HepG2 (cell line): Measurements from ENCODE around the gene CLHC1. TPM values are rescaled to one million over a fixed set of nuclear protein-coding genes. Genes with fewer than 3 reads are reported as not detected.

ENCODE experiments used
- ATAC-seq: fragments of 200-7000 bp; cut with Tn5 transposase; 3 replicates; pipeline ENCODE4 v1.9.1; 2020; ENCODE audit warnings: mild to moderate bottlenecking, moderate library complexity
- BruUV-seq: library from RNA; stranded (reverse); fragments of 400-500 nt; replicated peaks from 2 replicates; lab custom pipeline; 2021; lab: Mats Ljungman, UMichigan
- CTCF ChIA-PET: fragments of 300-600 bp; formaldehyde crosslinking; extraction: SDS; loops from one replicate; lab custom pipeline; 2021; ENCODE audit warnings: low total read pairs, inconsistent platforms, low intra/inter-chr PET ratio; lab: Yijun Ruan, JAX
- POLR2A ChIA-PET: fragments of 350-600 bp; sonication (Branson Sonifier 250); formaldehyde crosslinking; loops from one replicate; lab custom pipeline; 2020; ENCODE audit warnings: antibody characterized with exemption, inconsistent platforms; lab: Yijun Ruan, JAX
- DNase-seq: peaks from one replicate; pipeline ENCODE4 v3.0.0-alpha.2; 2015; ENCODE audit warnings: low spot score
- FAIRE-seq: peaks from 3 replicates; lab custom pipeline; 2011; peaks lifted over from hg19 to GRCh38; lab: Jason Lieb, UNC
- H2AFZ ChIP-seq: one replicate; pipeline ENCODE4 v1.6.1; 2011; ENCODE audit warnings: low read length, inconsistent platforms
- H3K27ac ChIP-seq: fragments of 300-600 bp; 3 replicates; pipeline ENCODE4 v1.8.0; 2011; ENCODE audit warnings: mixed run types, mild to moderate bottlenecking, mixed read lengths, low read length, inconsistent platforms; ENCODE audit not compliant: insufficient read depth; ENCODE audit errors: extremely low read length
- H3K27me3 ChIP-seq, 2 experiments: fragments of 200-600 bp in 1 of 2; 2 replicates in 1 of 2; 3 replicates in 1 of 2; pipeline versions ENCODE4 v1.6.0 to v1.8.0; 2011; ENCODE audit warnings: low read length in 2 of 2, mild to moderate bottlenecking in 2 of 2, moderate library complexity in 2 of 2, inconsistent platforms in 1 of 2; ENCODE audit not compliant: insufficient read depth in 2 of 2, control insufficient read depth in 1 of 2
- H3K36me3 ChIP-seq, 2 experiments: fragments of 200-600 bp in 1 of 2; replicated peaks in 1 of 2; 2 replicates in 1 of 2; 3 replicates in 1 of 2; pipeline versions ENCODE4 v1.5.1 to v1.8.0; 2011; ENCODE audit warnings: low read length in 2 of 2, inconsistent platforms in 1 of 2; ENCODE audit not compliant: insufficient read depth in 2 of 2, control insufficient read depth in 1 of 2
- H3K4me1 ChIP-seq: 2 replicates; pipeline ENCODE4 v1.5.1; 2012; ENCODE audit warnings: low read length, inconsistent platforms; ENCODE audit not compliant: insufficient read depth
- H3K4me2 ChIP-seq: 2 replicates; pipeline ENCODE4 v1.6.0; 2011; ENCODE audit warnings: low read depth, low read length, inconsistent platforms
- H3K4me3 ChIP-seq, 3 experiments: fragments of 200-600 bp in 1 of 3; sonication (generic), shearing (Covaris generic) in 1 of 3; replicated peaks in 1 of 3; 2 replicates each; pipeline ENCODE4 v1.5.1; 2011 to 2016; ENCODE audit warnings: low read length in 3 of 3, inconsistent platforms in 2 of 3, low read depth in 2 of 3, mild to moderate bottlenecking in 2 of 3, control low read depth in 1 of 3, mixed read lengths in 1 of 3; ENCODE audit not compliant: insufficient read depth in 1 of 3
- H3K79me2 ChIP-seq: one replicate; pipeline ENCODE4 v1.6.1; 2011; ENCODE audit warnings: low read length, inconsistent platforms; ENCODE audit not compliant: insufficient read depth
- H3K9ac ChIP-seq: 2 replicates; pipeline ENCODE4 v1.6.0; 2011; ENCODE audit warnings: mild to moderate bottlenecking, low read depth, low read length, inconsistent platforms; ENCODE audit not compliant: insufficient read depth
- H3K9me3 ChIP-seq: 2 replicates; pipeline ENCODE4 v1.5.1; 2012; ENCODE audit warnings: mild to moderate bottlenecking, low read length
- H4K20me1 ChIP-seq: 2 replicates; pipeline ENCODE4 v1.6.0; 2011; ENCODE audit warnings: inconsistent platforms, mild to moderate bottlenecking, low read length, moderate library complexity; ENCODE audit not compliant: insufficient read depth
- ARID3A ChIP-seq: IDR thresholded peaks from 2 replicates; pipeline ENCODE4 v1.6.1; 2012; ENCODE audit warnings: low read depth, low read length, improper control_type of control experiment
- ELF3 ChIP-seq: IDR thresholded peaks from 2 replicates; pipeline ENCODE4 v1.6.1; 2016; ENCODE audit warnings: missing genetic modification reagents, missing compliant biosample characterization
- FOXA3 ChIP-seq: IDR thresholded peaks from 2 replicates; pipeline ENCODE4 v1.6.1; 2016; ENCODE audit warnings: missing genetic modification reagents, missing compliant biosample characterization
- JARID2 ChIP-seq: sonication (generic); formaldehyde crosslinking; IDR thresholded peaks from 2 replicates; pipeline ENCODE4 v1.8.1; 2023; ENCODE audit warnings: missing genetic modification reagents, inconsistent platforms; ENCODE audit not compliant: insufficient replicate concordance
- MAX ChIP-seq: IDR thresholded peaks from 2 replicates; pipeline ENCODE4 v1.6.1; 2012; ENCODE audit warnings: inconsistent platforms
- PAXIP1 ChIP-seq: sonication (generic); formaldehyde crosslinking; conservative IDR thresholded peaks from 2 replicates; pipeline ENCODE4 v1.4.0; 2020; ENCODE audit warnings: mild to moderate bottlenecking, missing genetic modification reagents, moderate library complexity
- RXRB ChIP-seq: IDR thresholded peaks from 2 replicates; pipeline ENCODE4 v1.6.1; 2016; ENCODE audit warnings: borderline replicate concordance, missing genetic modification reagents, missing compliant biosample characterization
- TCF7 ChIP-seq: sonication (generic); IDR thresholded peaks from 2 replicates; pipeline ENCODE4 v1.6.1; 2016; ENCODE audit warnings: antibody characterized with exemption, low read depth
- ZFYVE20 ChIP-seq: sonication (generic); formaldehyde crosslinking; IDR thresholded peaks from 2 replicates; pipeline ENCODE4 v1.8.0; 2023; ENCODE audit warnings: low read depth, mild to moderate bottlenecking, moderate library complexity, missing genetic modification reagents, borderline replicate concordance
- ZNF333 ChIP-seq: sonication (generic); formaldehyde crosslinking; IDR thresholded peaks from 2 replicates; pipeline ENCODE4 v1.4.0; 2020; ENCODE audit warnings: mild to moderate bottlenecking, missing genetic modification reagents, borderline replicate concordance
- ZNF512 ChIP-seq: sonication (generic); formaldehyde crosslinking; IDR thresholded peaks from 2 replicates; pipeline ENCODE4 v1.4.0; 2020; ENCODE audit warnings: mild to moderate bottlenecking, missing genetic modification reagents
- ZNF768 ChIP-seq: sonication (generic); formaldehyde crosslinking; IDR thresholded peaks from 2 replicates; pipeline ENCODE4 v1.4.0; 2020; ENCODE audit warnings: missing genetic modification reagents
- WGBS: methylation state at CpG from one replicate; pipeline ENCODE4 v1.1.6; 2017; ENCODE audit warnings: low lambda C conversion rate; 5-methylcytosine and 5-hydroxymethylcytosine counted together
- in situ Hi-C: cut with HindIII; loops from 2 replicates; pipeline ENCODE4 v1.10.0; 2017; ENCODE audit warnings: low pct_unique_long_range_greater_than_20kb; ENCODE audit not compliant: extremely low pct_ligation_motif_present
- intact Hi-C: fragments of 100-400 bp; cut with micrococcal nuclease; formaldehyde crosslinking; loops from one replicate; pipeline ENCODE4 v1.10.0; 2022; ENCODE audit not compliant: unreplicated experiment
- polyA plus RNA-seq, 8 experiments: library from polyadenylated mRNA; depleted of rRNA in 3 of 8; stranded (reverse) in 7 of 8; unstranded in 1 of 8; fragments of >200 nt; fragmentation: Illumina TruSeq in 4 of 8; extraction: Trizol in 4 of 8; gene quantifications; 2 replicates each; pipeline versions ENCODE4 v1.2.1 to v1.2.3, GENCODE V29; 2011 to 2016; ENCODE audit warnings: low read depth in 4 of 8, missing spikeins in 1 of 8, mixed read lengths in 1 of 8; ENCODE audit not compliant: insufficient read depth in 1 of 8
- total RNA-seq, 5 experiments: library from RNA; depleted of rRNA; stranded (reverse); fragments of >200 nt; fragmentation: Illumina TruSeq; extraction: Trizol; gene quantifications; 2 replicates each; pipeline ENCODE4 v1.2.3, GENCODE V29; 2016; ENCODE audit warnings: low read depth in 1 of 5

CLHC1 gene
- total and polyA plus RNA-seq, 2 of the 13 experiments (the other 11 are each of a cell fraction or from before 2014, with no cell fraction given): 9.8 to 12.6 TPM

GRCh38 chr2:55168221-55169154 is 63.6 kb downstream of the CLHC1 start:
- intact Hi-C loops (loop anchor here (1.0 to 2.0 kb wide), 6 partner anchors 56 to 268 kb away; no protein-coding TSS in a partner anchor), in situ Hi-C loops (loop anchor here (5.0 kb wide), 2 partner anchors 96 to 151 kb away; no protein-coding TSS in a partner anchor)
- DNase-seq (peak; percentile 70), ATAC-seq (peak; percentile 78), FAIRE-seq (peak; percentile 96)
- peaks cover 31% of the 10 kb centered on the region for H3K4me1 ChIP-seq
- no peak overlapping the region for H2AFZ ChIP-seq
- no TSS peak for BruUV-seq
- no peaks in the 10 kb centered on the region for H4K20me1 ChIP-seq
- ChIA-PET CTCF (interaction anchor here (1.2 to 4.0 kb wide), 4 partner anchors 98 to 330 kb away, joined by 3 to 34 read pairs (median 7); no protein-coding TSS in a partner anchor), POLR2A (interaction anchor here (1.0 kb wide), 1 partner anchor 118 kb away, joined by 3 read pairs; the partner anchor contains the start of gene RTN4)
- no peak overlapping the region for H3K9ac ChIP-seq
- peak overlapping the region; percentile 71 for H3K4me2 ChIP-seq
- no peak overlapping the region for H3K27ac ChIP-seq
- peak overlapping the region in 2 of 3 experiments; percentile 5 to 30; a peak in 3 of 6 replicates for H3K4me3 ChIP-seq
- peaks cover 0 to 6% of the 10 kb centered on the region in 2 experiments; a peak in 2 of 5 replicates for H3K27me3 ChIP-seq
- WGBS: 2% methylated on average over 6 of the region's 6 CpGs
- no peaks in the 10 kb centered on the region for H3K79me2 ChIP-seq
- H3K9me3 ChIP-seq: no peaks in the 10 kb centered on the region
- H3K36me3 ChIP-seq: no peaks in the 10 kb centered on the region
- 0 out of 2 replicates have a peak, but pooled peaks have one; percentile 26 for TF ChIP-seq PAXIP1 (CRISPR knock-in tag)
- TF ChIP-seq MAX: no peak
- no peak for TF ChIP-seq TCF7
- TF ChIP-seq ELF3 (CRISPR knock-in tag): 0 out of 2 replicates have a peak, but pooled peaks have one; percentile 17
- no peak for TF ChIP-seq ZFYVE20
- TF ChIP-seq ZNF512 (CRISPR knock-in tag): no peak
- no peak for TF ChIP-seq ZNF333 (CRISPR knock-in tag)
- peak; percentile 48; the same call in 1 of the 2 replicates for TF ChIP-seq RXRB (CRISPR knock-in tag)
- TF ChIP-seq ZNF768 (CRISPR knock-in tag): no peak
- TF ChIP-seq ARID3A: peak; percentile 59; the same call in 1 of the 2 replicates
- 0 out of 2 replicates have a peak, but pooled peaks have one; percentile 7 for TF ChIP-seq FOXA3 (CRISPR knock-in tag)
- no peak for TF ChIP-seq JARID2 (CRISPR knock-in tag)
